ENCODE measurements around the gene TTI1. TPM values are rescaled to one million over a fixed set of nuclear protein-coding genes. Genes with fewer than 3 reads are reported as not detected.

The TTI1 gene
- total RNA-seq, 2 donors from 2014 or later: 37.5 to 56.2 TPM

DNA sequence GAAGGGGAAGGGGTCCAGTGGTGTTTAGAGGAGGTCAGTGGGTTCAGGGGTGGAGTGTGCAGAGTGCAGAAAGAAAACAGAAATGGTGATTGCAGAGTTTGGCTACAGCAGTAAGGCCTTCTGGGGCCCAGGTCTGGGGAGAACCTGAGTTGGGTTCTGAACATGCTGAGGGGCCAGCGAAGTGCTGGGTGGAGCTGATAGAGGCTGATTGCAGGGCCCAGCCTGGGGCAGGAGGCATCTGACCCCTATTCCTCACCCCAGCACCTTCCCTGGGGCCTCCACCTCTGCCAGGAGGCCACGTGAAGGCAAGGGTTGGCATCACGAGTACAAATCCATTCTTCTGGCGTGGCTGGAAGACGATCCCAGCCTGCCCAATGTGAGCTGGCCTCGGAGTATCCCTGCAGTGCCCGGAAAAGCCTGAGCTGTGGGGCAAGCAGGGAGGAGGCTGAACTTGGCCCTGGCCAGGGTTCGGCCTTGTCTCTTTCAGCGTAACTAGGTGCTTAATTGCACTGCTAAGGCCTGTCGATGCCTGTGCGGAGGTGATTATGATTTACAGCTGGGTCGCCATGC, 95.0 kb downstream of the TTI1 start:
- H3K4me3 Mint-ChIP-seq: no peak overlapping the region
- TF ChIP-seq, protein P1, sequence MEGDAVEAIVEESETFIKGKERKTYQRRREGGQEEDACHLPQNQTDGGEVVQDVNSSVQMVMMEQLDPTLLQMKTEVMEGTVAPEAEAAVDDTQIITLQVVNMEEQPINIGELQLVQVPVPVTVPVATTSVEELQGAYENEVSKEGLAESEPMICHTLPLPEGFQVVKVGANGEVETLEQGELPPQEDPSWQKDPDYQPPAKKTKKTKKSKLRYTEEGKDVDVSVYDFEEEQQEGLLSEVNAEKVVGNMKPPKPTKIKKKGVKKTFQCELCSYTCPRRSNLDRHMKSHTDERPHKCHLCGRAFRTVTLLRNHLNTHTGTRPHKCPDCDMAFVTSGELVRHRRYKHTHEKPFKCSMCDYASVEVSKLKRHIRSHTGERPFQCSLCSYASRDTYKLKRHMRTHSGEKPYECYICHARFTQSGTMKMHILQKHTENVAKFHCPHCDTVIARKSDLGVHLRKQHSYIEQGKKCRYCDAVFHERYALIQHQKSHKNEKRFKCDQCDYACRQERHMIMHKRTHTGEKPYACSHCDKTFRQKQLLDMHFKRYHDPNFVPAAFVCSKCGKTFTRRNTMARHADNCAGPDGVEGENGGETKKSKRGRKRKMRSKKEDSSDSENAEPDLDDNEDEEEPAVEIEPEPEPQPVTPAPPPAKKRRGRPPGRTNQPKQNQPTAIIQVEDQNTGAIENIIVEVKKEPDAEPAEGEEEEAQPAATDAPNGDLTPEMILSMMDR (conservative IDR thresholded peaks at IDR 0.05): no peak
- peaks cover 28% of the 10 kb centered on the region for H3K4me1 Mint-ChIP-seq
- DNase-seq: peak; percentile 38
- H3K4me1 ChIP-seq (ENCODE audit: control insufficient read depth, insufficient read depth, low read length): peaks cover 7% of the 10 kb centered on the region
- no peak overlapping the region for H3K27ac ChIP-seq (ENCODE audit: low read depth, low read length)
- no peak overlapping the region for H3K27ac Mint-ChIP-seq
- no peaks in the 10 kb centered on the region for H3K36me3 ChIP-seq (ENCODE audit: control insufficient read depth, insufficient read depth, low read length)
- peaks cover 2% of the 10 kb centered on the region for H3K27me3 Mint-ChIP-seq (ENCODE audit: insufficient read depth)
- H3K27me3 ChIP-seq (ENCODE audit: control insufficient read depth, insufficient read depth, low read length, poor library complexity, severe bottlenecking): no peaks in the 10 kb centered on the region
- H3K9me3 Mint-ChIP-seq: no peaks in the 10 kb centered on the region
- no peaks in the 10 kb centered on the region for H3K9me3 ChIP-seq (ENCODE audit: control insufficient read depth, low read length)
- WGBS, 2 experiments (ENCODE audit: insufficient coverage in 1 of 2, insufficient read length in 1 of 2): 91% methylated on average over 11 to 12 of the region's 12 CpGs
- H3K36me3 Mint-ChIP-seq (ENCODE audit: low read depth): no peaks in the 10 kb centered on the region
- no peak overlapping the region for H3K4me3 ChIP-seq (ENCODE audit: low read length)
- H3K9ac ChIP-seq (ENCODE audit: extremely low read depth, low read length, poor library complexity, severe bottlenecking): no peak overlapping the region

DNA sequence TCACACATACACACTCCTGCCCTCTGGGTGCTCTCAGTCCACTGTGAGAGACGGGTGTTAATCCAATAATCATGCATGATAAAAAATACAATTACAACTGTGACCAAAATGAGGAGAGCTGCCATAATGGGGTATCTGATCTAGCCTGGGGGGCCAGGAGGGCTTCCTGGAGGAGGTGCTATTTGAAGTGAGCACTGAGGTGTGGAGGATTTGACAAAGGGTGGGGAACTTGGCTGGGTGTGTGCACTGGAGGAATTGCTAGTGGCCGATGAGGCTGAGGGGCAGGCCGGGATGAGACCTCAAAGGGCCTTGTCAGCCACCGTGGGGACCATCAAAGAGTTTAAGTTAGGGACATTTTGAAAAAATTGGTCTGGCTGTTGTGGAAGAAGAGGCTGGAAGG, 95.6 kb downstream of the TTI1 start:
- no peak overlapping the region for H3K9ac ChIP-seq (ENCODE audit: extremely low read depth, low read length, poor library complexity, severe bottlenecking)
- Mint-ChIP-seq H3K36me3 (ENCODE audit: low read depth) (no peaks in the 10 kb centered on the region), H3K4me3 (no peak overlapping the region), H3K27me3 (ENCODE audit: insufficient read depth) (peaks cover 2% of the 10 kb centered on the region), H3K4me1 (peaks cover 33% of the 10 kb centered on the region), H3K9me3 (no peaks in the 10 kb centered on the region), H3K27ac (peak overlapping the region; percentile 11)
- H3K4me1 ChIP-seq (ENCODE audit: control insufficient read depth, insufficient read depth, low read length): peaks cover 9% of the 10 kb centered on the region
- TF ChIP-seq, protein P1 (conservative IDR thresholded peaks at IDR 0.05): no peak
- H3K9me3 ChIP-seq (ENCODE audit: control insufficient read depth, low read length): no peaks in the 10 kb centered on the region
- peak; percentile 10 for DNase-seq
- no peaks in the 10 kb centered on the region for H3K36me3 ChIP-seq (ENCODE audit: control insufficient read depth, insufficient read depth, low read length)
- H3K27ac ChIP-seq (ENCODE audit: low read depth, low read length): no peak overlapping the region
- H3K4me3 ChIP-seq (ENCODE audit: low read length): no peak overlapping the region
- 88 to 100% methylated on average over 1 to 4 of the region's 4 CpGs for WGBS, 2 experiments (ENCODE audit: insufficient coverage in 1 of 2, insufficient read length in 1 of 2)
- no peaks in the 10 kb centered on the region for H3K27me3 ChIP-seq (ENCODE audit: control insufficient read depth, insufficient read depth, low read length, poor library complexity, severe bottlenecking)

DNA sequence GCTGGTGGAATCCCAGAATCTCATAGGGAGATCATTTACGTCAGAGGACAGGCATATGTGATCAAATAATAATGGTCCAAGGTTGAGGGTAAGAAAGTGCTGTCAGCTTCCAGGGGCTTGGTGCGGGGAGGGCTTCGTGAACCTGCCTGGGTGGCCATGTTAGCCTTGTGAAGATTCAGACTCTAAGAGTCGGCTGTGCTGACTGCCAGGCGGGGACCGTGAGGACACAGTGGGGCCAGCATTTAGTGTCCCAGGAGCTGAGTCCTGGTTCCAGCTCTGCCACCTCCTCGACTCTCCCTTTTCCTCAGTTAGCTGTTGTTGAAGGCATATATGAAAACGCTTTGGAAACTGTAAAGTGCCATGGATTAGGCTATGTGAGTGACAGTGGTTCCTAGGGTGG, 96.8 kb downstream of the TTI1 start:
- no peak overlapping the region for H3K4me3 ChIP-seq (ENCODE audit: low read length)
- no peaks in the 10 kb centered on the region for H3K36me3 ChIP-seq (ENCODE audit: control insufficient read depth, insufficient read depth, low read length)
- TF ChIP-seq, protein P1 (conservative IDR thresholded peaks at IDR 0.05): no peak
- Mint-ChIP-seq H3K36me3 (ENCODE audit: low read depth) (no peaks in the 10 kb centered on the region), H3K27ac (no peak overlapping the region), H3K4me1 (peaks cover 37% of the 10 kb centered on the region), H3K9me3 (no peaks in the 10 kb centered on the region), H3K4me3 (no peak overlapping the region), H3K27me3 (ENCODE audit: insufficient read depth) (peaks cover 2% of the 10 kb centered on the region)
- H3K9ac ChIP-seq (ENCODE audit: extremely low read depth, low read length, poor library complexity, severe bottlenecking): no peak overlapping the region
- H3K9me3 ChIP-seq (ENCODE audit: control insufficient read depth, low read length): no peaks in the 10 kb centered on the region
- no peaks in the 10 kb centered on the region for H3K27me3 ChIP-seq (ENCODE audit: control insufficient read depth, insufficient read depth, low read length, poor library complexity, severe bottlenecking)
- 91 to 100% methylated on average over 6 to 8 of the region's 8 CpGs for WGBS, 2 experiments (ENCODE audit: insufficient coverage in 1 of 2, insufficient read length in 1 of 2)
- H3K27ac ChIP-seq (ENCODE audit: low read depth, low read length): no peak overlapping the region
- H3K4me1 ChIP-seq (ENCODE audit: control insufficient read depth, insufficient read depth, low read length): peaks cover 9% of the 10 kb centered on the region
- DNase-seq: no peak

Data from endodermal cell (in vitro differentiated cells).